Vagina (tissue), 2 donors: ENCODE data around the gene ZNF780A.
"Not testable (repeated sequence)": the region's sequence is repeated elsewhere in the genome, so short reads cannot be mapped to it uniquely, and the experiment has no call there.

Experiments
- POLR2A ChIP-seq, 2 donors: fragments of 450-650 bp; IDR thresholded peaks; one replicate each; pipeline ENCODE4 v1.6.1; 2017; ENCODE audit warnings: antibody characterized with exemption in 2 of 2, mild to moderate bottlenecking in 2 of 2, moderate library complexity in 2 of 2
- TF ChIP-seq, protein P1 (sequence below), 3 experiments: fragments of 450-650 bp in 2 of 3; fragments of 200-600 bp in 1 of 3; sonication (generic) in 1 of 3; IDR thresholded peaks; one replicate each; pipeline ENCODE4 v1.5.1; 2017 to 2019; ENCODE audit warnings: antibody characterized with exemption in 3 of 3, mild to moderate bottlenecking in 2 of 3, moderate library complexity in 2 of 3

DNA sequence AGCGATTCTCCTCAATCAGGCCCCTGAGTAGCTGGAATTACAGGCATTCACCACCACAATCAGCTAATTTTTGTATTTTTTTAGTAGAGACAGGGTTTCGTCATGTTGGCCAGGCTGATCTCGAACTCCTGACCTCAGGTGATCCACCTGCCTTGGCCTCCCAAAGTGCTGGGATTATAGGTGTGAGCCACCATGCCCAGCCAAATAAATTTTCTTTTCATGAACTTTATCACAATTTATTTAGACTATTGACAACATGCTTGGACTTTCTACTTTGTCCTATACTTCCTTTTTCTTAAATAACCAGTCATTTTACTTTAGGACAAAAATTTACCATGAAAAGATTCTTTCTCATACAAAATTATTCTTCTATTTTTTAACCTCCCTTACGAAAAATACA lies 21.5 kb upstream of the ZNF780A start:
- TF ChIP-seq, protein P1, sequence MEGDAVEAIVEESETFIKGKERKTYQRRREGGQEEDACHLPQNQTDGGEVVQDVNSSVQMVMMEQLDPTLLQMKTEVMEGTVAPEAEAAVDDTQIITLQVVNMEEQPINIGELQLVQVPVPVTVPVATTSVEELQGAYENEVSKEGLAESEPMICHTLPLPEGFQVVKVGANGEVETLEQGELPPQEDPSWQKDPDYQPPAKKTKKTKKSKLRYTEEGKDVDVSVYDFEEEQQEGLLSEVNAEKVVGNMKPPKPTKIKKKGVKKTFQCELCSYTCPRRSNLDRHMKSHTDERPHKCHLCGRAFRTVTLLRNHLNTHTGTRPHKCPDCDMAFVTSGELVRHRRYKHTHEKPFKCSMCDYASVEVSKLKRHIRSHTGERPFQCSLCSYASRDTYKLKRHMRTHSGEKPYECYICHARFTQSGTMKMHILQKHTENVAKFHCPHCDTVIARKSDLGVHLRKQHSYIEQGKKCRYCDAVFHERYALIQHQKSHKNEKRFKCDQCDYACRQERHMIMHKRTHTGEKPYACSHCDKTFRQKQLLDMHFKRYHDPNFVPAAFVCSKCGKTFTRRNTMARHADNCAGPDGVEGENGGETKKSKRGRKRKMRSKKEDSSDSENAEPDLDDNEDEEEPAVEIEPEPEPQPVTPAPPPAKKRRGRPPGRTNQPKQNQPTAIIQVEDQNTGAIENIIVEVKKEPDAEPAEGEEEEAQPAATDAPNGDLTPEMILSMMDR (IDR thresholded peaks at IDR 0.05) = not testable (repeated sequence)
- TF ChIP-seq POLR2A (IDR thresholded peaks at IDR 0.05) = not testable (repeated sequence)
